ENCODE measurements around the gene KBTBD4.
A peak's percentile ranks its signal among the peaks of the same experiment; 100 is the strongest.
"Not testable (repeated sequence)": the region's sequence is repeated elsewhere in the genome, so short reads cannot be mapped to it uniquely, and the experiment has no call there.

Gene KBTBD4

DNA sequence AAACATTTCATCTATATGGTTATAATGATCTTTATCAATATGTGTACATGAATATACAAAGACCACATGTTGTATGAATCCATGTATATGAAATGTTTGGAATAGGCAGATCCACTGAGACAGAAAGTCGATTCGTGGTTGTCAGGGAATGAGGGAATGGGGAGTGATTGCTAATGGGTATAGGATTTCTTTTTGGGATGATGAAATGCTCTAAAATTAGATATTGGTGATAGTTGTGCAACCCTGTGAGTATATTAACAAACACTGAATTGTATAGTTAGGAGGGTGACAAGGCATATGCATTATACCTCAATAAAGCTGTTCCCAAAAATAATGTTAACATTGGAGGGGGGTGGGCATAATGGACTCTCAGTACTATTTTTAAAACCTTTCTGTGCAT, 18.3 kb downstream of the KBTBD4 start:
- H3K27me3 ChIP-seq (ENCODE audit: control insufficient read depth in 1 of 2, insufficient read depth in 2 of 2, low read length in 2 of 2) = no peaks in the 10 kb centered on the region
- no peaks in the 10 kb centered on the region for H3K9me3 ChIP-seq (ENCODE audit: control insufficient read depth in 2 of 2, low read length in 2 of 2)
- H3K27ac ChIP-seq (ENCODE audit: low read length) = no peak overlapping the region
- no peaks in the 10 kb centered on the region for H3K36me3 ChIP-seq (ENCODE audit: control insufficient read depth in 2 of 2, insufficient read depth in 2 of 2, low read length in 2 of 2)
- no peak overlapping the region for H3K9ac ChIP-seq (ENCODE audit: low read length in 2 of 2)
- H3K4me1 ChIP-seq (ENCODE audit: control insufficient read depth, insufficient read depth, low read length) = peaks cover 5% of the 10 kb centered on the region
- no peak overlapping the region for H3K4me3 ChIP-seq (ENCODE audit: low read length in 2 of 2)

DNA sequence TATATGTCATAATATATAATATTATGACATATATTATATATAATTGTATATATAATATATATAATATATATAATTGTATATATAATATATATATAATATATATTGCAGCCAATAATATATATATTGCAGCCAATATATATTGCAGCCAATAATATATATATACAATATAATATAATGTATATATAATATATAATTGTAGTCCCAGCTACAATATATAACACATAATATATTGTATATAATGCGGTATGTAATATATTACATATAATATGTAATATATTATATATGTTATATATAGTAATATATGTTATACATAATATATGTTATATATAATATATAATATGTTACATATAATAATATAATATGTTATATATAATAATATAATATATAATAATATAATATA, 20.1 kb downstream of the KBTBD4 start:
- no peaks in the 10 kb centered on the region for H3K27me3 ChIP-seq (ENCODE audit: control insufficient read depth in 1 of 2, insufficient read depth in 2 of 2, low read length in 2 of 2)
- no peaks in the 10 kb centered on the region for H3K9me3 ChIP-seq (ENCODE audit: control insufficient read depth in 2 of 2, low read length in 2 of 2)
- H3K4me1 ChIP-seq (ENCODE audit: control insufficient read depth, insufficient read depth, low read length) = no peaks in the 10 kb centered on the region
- no peaks in the 10 kb centered on the region for H3K36me3 ChIP-seq (ENCODE audit: control insufficient read depth in 2 of 2, insufficient read depth in 2 of 2, low read length in 2 of 2)
- H3K4me3 ChIP-seq (ENCODE audit: low read length in 2 of 2) = no peak overlapping the region
- H3K27ac ChIP-seq (ENCODE audit: low read length) = no peak overlapping the region
- H3K9ac ChIP-seq (ENCODE audit: low read length in 2 of 2) = no peak overlapping the region

DNA sequence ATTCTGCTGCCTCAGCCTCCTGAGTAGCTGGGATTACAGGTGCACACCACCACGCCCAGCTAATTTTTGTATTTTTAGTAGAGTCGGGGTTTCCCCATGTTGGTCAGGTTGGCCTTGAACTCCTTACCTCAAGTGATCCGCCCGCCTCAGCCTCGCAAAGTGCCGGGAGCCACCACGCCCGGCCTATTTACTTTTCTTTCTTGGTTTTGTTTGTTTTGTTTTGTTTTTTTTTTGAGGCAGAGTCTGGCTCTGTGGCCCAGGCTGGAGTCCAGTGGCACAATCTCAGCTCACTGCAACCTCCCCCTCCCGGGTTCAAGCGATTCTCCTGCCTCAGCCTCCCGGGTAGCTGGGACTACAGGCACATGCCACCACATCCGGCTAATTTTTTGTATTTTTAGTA, 21.8 kb downstream of the KBTBD4 start:
- H3K36me3 ChIP-seq (ENCODE audit: control insufficient read depth in 2 of 2, insufficient read depth in 2 of 2, low read length in 2 of 2); H3K27ac ChIP-seq (ENCODE audit: low read length); H3K9ac ChIP-seq (ENCODE audit: low read length in 2 of 2); H3K4me3 ChIP-seq (ENCODE audit: low read length in 2 of 2); H3K9me3 ChIP-seq (ENCODE audit: control insufficient read depth in 2 of 2, low read length in 2 of 2); H3K4me1 ChIP-seq (ENCODE audit: control insufficient read depth, insufficient read depth, low read length); H3K27me3 ChIP-seq (ENCODE audit: control insufficient read depth in 1 of 2, insufficient read depth in 2 of 2, low read length in 2 of 2): not testable (repeated sequence)

DNA sequence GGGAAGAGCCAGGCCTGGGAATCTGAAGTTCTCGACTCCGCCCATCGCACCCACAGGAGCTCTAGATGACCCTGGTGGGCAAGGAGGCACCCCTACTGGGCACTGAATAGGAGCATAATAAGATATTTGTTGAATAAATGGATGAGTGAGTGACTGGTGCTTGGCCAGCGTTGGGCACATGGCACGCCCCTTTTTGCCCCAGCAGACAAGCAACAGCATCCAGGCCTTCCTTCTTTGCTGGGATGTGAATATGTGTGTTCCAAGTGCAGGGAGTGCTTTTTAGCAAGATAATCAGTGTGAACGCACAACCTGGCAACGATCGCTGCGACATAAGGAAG, 25.4 kb downstream of the KBTBD4 start:
- Histone ChIP-seq H3K9ac (ENCODE audit: low read length in 2 of 2) (peak overlapping the region; percentile 70 to 73), H3K27ac (ENCODE audit: low read length) (peak overlapping the region; percentile 81), H3K4me1 (ENCODE audit: control insufficient read depth, insufficient read depth, low read length) (peaks cover 17% of the 10 kb centered on the region), H3K4me3 (ENCODE audit: low read length in 2 of 2) (peak overlapping the region; percentile 96 to 98), H3K27me3 (ENCODE audit: control insufficient read depth in 1 of 2, insufficient read depth in 2 of 2, low read length in 2 of 2) (no peaks in the 10 kb centered on the region), H3K36me3 (ENCODE audit: control insufficient read depth in 2 of 2, insufficient read depth in 2 of 2, low read length in 2 of 2) (no peaks in the 10 kb centered on the region), H3K9me3 (ENCODE audit: control insufficient read depth in 2 of 2, low read length in 2 of 2) (no peaks in the 10 kb centered on the region)

DNA sequence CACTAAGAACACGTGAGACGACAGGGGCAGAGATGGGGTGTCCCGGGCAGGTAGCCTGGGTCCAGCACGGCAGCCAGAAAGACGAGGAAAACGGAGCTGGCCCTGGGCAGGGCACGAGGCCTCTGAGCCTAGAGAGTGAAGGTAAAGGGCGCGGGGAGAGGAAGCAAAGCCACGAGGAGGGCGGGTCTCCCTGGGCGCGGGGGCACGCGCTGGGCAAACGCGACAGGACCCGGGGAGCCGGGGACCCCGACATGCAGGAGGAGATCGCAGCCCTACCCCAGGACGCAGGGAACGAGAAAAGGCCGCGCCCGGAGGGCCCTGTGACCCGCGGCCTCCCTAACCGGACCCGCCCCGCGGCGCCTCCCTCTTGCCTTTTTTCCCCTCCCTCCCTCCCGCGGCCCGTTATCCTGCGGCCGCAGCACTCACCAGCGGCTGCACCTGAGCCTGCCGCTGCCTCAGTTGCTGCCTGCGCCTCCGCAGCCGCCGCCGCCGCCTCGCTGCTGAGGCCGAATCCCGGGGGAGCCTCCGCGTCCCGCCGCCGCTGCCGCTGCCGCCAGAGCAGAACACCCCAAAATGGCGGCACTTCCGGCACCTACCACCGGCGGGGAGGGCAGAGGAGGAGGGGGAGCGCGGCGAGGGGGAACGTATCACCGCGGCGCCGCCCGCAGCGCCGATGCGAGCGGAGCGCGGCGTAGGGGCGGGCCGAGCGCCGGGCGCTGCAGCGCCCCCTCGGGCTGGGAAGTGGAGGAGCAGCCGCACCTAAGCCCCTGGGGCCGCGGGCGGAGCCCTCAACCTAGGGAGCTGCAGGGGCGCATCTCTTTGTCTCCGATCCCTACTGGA, 26.0 kb downstream of the KBTBD4 start, which contains the start of gene CELF1:
Gene CELF1 (minus strand): TSS at position 567 of the 840 bp plus-strand sequence. CDS start 53,609 bp downstream, outside the sequence.
- Histone ChIP-seq H3K36me3 (ENCODE audit: control insufficient read depth in 2 of 2, insufficient read depth in 2 of 2, low read length in 2 of 2) (no peaks in the 10 kb centered on the region), H3K9ac (ENCODE audit: low read length in 2 of 2) (peak within 1 kb of the TSS; percentile 83 to 94), H3K4me3 (ENCODE audit: low read length in 2 of 2) (peak within 1 kb of the TSS; percentile 96 to 98), H3K9me3 (ENCODE audit: control insufficient read depth in 2 of 2, low read length in 2 of 2) (no peaks in the 10 kb centered on the region), H3K27ac (ENCODE audit: low read length) (peak within 1 kb of the TSS; percentile 81), H3K4me1 (ENCODE audit: control insufficient read depth, insufficient read depth, low read length) (peaks cover 17% of the 10 kb centered on the region), H3K27me3 (ENCODE audit: control insufficient read depth in 1 of 2, insufficient read depth in 2 of 2, low read length in 2 of 2) (no peaks in the 10 kb centered on the region)

DNA sequence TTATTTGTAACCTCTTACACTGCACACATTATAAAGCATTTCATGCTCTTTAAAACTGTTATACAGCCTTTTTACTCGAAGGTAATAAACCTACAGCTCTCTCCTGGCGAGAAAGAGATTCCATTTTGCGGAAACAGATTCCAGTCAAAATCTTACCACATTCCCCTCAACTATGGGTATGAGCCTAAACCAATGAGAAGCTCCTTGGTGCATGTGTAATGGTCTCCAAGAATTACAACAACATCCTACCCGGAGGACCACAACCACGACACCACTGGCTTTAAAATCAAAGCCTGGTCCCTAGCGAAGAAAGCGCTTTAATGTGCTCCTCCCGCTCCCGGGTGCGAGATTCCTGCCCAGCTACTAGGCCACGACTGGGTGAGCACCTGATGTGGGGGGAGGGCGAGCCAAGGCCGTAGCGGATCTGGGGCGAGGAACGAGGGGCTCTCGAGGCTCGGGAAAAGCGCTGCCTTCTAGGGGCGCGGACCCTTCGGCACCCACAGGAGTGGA, 26.7 kb downstream of the KBTBD4 start:
- Histone ChIP-seq H3K27ac (ENCODE audit: low read length) (peak overlapping the region; percentile 81), H3K27me3 (ENCODE audit: control insufficient read depth in 1 of 2, insufficient read depth in 2 of 2, low read length in 2 of 2) (no peaks in the 10 kb centered on the region), H3K4me1 (ENCODE audit: control insufficient read depth, insufficient read depth, low read length) (peaks cover 17% of the 10 kb centered on the region), H3K9ac (ENCODE audit: low read length in 2 of 2) (peak overlapping the region; percentile 83 to 94), H3K9me3 (ENCODE audit: control insufficient read depth in 2 of 2, low read length in 2 of 2) (no peaks in the 10 kb centered on the region), H3K4me3 (ENCODE audit: low read length in 2 of 2) (peak overlapping the region; percentile 96 to 98), H3K36me3 (ENCODE audit: control insufficient read depth in 2 of 2, insufficient read depth in 2 of 2, low read length in 2 of 2) (no peaks in the 10 kb centered on the region)

DNA sequence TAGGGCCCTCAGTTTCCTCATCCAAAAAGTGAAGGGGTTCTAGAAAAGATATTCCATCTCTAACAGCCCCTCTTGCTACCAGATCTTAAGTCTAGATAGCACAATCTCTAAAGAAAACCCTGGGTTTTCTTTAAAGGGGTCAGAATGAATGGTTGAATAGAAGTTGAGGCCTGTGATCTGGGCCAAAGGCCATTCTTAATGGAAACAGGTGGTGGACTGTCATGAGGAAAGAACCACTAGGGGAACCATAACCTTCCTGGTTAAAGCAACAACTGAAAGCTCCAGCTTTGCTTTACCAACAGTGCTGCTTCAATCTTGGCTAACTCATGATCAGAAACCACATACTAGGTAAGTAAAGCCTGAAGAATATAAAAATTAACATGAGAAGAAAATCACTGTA, 27.7 kb downstream of the KBTBD4 start:
- H3K9me3 ChIP-seq (ENCODE audit: control insufficient read depth in 2 of 2, low read length in 2 of 2) = no peaks in the 10 kb centered on the region
- peak overlapping the region; percentile 96 to 98 for H3K4me3 ChIP-seq (ENCODE audit: low read length in 2 of 2)
- H3K36me3 ChIP-seq (ENCODE audit: control insufficient read depth in 2 of 2, insufficient read depth in 2 of 2, low read length in 2 of 2) = no peaks in the 10 kb centered on the region
- H3K4me1 ChIP-seq (ENCODE audit: control insufficient read depth, insufficient read depth, low read length) = peaks cover 17% of the 10 kb centered on the region
- H3K9ac ChIP-seq (ENCODE audit: low read length in 2 of 2) = no peak overlapping the region
- H3K27ac ChIP-seq (ENCODE audit: low read length) = no peak overlapping the region
- H3K27me3 ChIP-seq (ENCODE audit: control insufficient read depth in 1 of 2, insufficient read depth in 2 of 2, low read length in 2 of 2) = no peaks in the 10 kb centered on the region

DNA sequence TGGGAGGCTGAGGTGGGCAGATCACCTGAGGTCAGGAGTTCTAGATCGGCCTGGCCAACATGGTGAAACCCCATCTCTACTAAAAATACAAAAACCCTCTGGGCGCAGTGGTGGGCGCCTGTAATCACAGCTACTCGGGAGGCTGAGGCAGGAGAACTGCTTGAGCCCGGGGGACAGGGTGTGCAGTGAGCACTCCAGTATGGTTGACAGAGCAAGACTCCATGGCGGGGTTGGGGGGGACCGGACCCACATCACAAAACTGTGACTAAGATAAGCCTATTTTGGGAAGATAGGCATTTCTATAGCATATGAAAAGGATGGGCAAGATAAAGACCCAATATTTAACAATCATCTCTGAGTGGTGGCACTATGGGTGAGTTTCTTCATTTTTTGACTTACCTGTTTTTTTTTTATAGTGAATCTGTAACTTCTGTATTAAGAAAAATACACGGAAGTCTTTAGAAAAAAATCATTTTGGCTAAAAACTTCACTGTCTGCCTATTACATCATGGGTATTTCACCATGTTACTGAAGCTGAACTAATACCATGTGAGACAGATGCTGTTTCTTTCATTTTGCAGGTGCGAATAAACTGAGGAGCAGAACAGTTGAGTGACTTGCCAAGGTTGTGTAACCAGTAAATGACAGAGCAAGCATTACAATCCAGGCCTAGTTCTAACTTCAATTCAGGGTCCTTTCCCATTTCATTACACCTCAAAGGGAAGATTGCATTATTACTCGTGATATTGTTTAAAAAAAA, 28.3 kb downstream of the KBTBD4 start:
- Histone ChIP-seq H3K4me1 (ENCODE audit: control insufficient read depth, insufficient read depth, low read length) (peaks cover 17% of the 10 kb centered on the region), H3K27me3 (ENCODE audit: control insufficient read depth in 1 of 2, insufficient read depth in 2 of 2, low read length in 2 of 2) (no peaks in the 10 kb centered on the region), H3K36me3 (ENCODE audit: control insufficient read depth in 2 of 2, insufficient read depth in 2 of 2, low read length in 2 of 2) (no peaks in the 10 kb centered on the region), H3K9me3 (ENCODE audit: control insufficient read depth in 2 of 2, low read length in 2 of 2) (no peaks in the 10 kb centered on the region), H3K27ac (ENCODE audit: low read length) (no peak overlapping the region), H3K9ac (ENCODE audit: low read length in 2 of 2) (no peak overlapping the region), H3K4me3 (ENCODE audit: low read length in 2 of 2) (peak overlapping the region in 1 of 2 donors; percentile 98)

DNA sequence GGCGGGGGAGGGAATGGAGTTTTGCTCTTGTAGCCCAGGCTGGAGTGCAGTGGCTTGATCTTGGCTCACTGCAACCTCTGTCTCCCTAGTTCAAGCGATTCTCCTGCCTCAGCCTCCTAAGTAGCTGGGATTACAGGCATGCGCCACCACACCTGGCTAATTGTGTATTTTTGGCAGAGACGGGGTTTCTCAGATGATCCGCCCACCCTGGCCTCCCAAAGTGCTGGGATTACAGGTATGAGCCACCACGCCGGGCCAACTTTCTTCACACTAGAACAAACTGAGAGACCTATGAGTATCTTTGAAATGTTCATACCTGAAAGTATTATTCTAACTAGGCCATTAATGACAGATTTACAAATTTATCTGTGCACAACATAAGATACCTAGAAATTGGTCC, 32.5 kb downstream of the KBTBD4 start:
- H3K4me3 ChIP-seq (ENCODE audit: low read length in 2 of 2); H3K9ac ChIP-seq (ENCODE audit: low read length in 2 of 2); H3K9me3 ChIP-seq (ENCODE audit: control insufficient read depth in 2 of 2, low read length in 2 of 2); H3K36me3 ChIP-seq (ENCODE audit: control insufficient read depth in 2 of 2, insufficient read depth in 2 of 2, low read length in 2 of 2); H3K27ac ChIP-seq (ENCODE audit: low read length); H3K27me3 ChIP-seq (ENCODE audit: control insufficient read depth in 1 of 2, insufficient read depth in 2 of 2, low read length in 2 of 2); H3K4me1 ChIP-seq (ENCODE audit: control insufficient read depth, insufficient read depth, low read length): not testable (repeated sequence)

DNA sequence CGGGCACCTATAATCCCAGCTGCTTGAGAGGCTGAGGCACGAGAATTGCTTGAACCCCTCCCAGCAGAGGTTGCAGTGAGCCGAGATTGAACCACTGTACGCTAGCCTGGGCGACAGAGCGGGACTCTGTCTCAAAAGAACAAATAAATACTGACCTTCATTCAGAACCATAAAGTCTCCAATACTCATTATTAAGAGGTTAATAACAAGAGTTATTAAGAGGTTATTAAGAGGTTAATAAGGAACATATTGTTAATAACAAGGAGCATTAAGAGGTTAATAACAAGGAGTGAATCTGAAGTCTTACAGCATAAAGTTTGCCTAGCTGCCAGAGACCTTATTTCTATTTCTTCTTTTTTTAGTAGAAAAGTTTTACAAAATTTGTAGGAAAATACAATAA, 33.5 kb downstream of the KBTBD4 start:
- Histone ChIP-seq H3K27me3 (ENCODE audit: control insufficient read depth in 1 of 2, insufficient read depth in 2 of 2, low read length in 2 of 2) (no peaks in the 10 kb centered on the region), H3K9ac (ENCODE audit: low read length in 2 of 2) (no peak overlapping the region), H3K9me3 (ENCODE audit: control insufficient read depth in 2 of 2, low read length in 2 of 2) (no peaks in the 10 kb centered on the region), H3K4me3 (ENCODE audit: low read length in 2 of 2) (no peak overlapping the region), H3K36me3 (ENCODE audit: control insufficient read depth in 2 of 2, insufficient read depth in 2 of 2, low read length in 2 of 2) (no peaks in the 10 kb centered on the region), H3K4me1 (ENCODE audit: control insufficient read depth, insufficient read depth, low read length) (peaks cover 6% of the 10 kb centered on the region), H3K27ac (ENCODE audit: low read length) (no peak overlapping the region)

DNA sequence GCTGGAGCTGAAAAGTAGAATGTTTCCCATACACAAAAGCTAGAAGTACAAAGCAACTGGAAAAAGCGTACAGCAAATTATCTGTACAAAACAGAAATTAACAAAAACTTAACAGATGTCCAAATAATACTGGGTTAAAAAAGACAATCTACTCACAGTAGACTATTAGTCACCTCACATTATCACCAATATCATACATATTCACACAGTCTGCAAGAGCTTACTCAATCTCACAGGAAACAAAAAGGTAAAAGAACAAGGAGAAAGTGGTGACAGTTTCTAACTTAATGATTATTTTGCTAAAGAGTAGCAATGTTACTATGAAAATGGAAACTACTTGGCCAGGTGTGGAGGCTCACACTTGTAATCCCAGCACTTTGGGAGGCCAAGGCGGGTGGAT, 37.7 kb downstream of the KBTBD4 start:
- no peaks in the 10 kb centered on the region for H3K36me3 ChIP-seq (ENCODE audit: control insufficient read depth in 2 of 2, insufficient read depth in 2 of 2, low read length in 2 of 2)

More for the DNA sequence above, 37.7 kb downstream of the KBTBD4 start:
- H3K27me3 ChIP-seq (ENCODE audit: control insufficient read depth in 1 of 2, insufficient read depth in 2 of 2, low read length in 2 of 2) = no peaks in the 10 kb centered on the region
- no peak overlapping the region for H3K4me3 ChIP-seq (ENCODE audit: low read length in 2 of 2)
- no peak overlapping the region for H3K27ac ChIP-seq (ENCODE audit: low read length)
- H3K9ac ChIP-seq (ENCODE audit: low read length in 2 of 2) = no peak overlapping the region
- H3K4me1 ChIP-seq (ENCODE audit: control insufficient read depth, insufficient read depth, low read length) = peaks cover 30% of the 10 kb centered on the region
- H3K9me3 ChIP-seq (ENCODE audit: control insufficient read depth in 2 of 2, low read length in 2 of 2) = no peaks in the 10 kb centered on the region
